ENCODE results near the gene TTC6. TPM values are rescaled to one million over a fixed set of nuclear protein-coding genes. Genes with fewer than 3 reads are reported as not detected.

TTC6 gene
- polyA plus RNA-seq (2011; rRNA removed) (not detected in 2 replicates), polyA minus RNA-seq (2011; rRNA and poly(A)+ RNA removed) (0.05 TPM in 1 of 2 replicates, not detected in the other)

- TF ChIP-seq CTCF (IDR thresholded peaks at IDR 0.05; ENCODE audit: insufficient read depth, low read depth, low read length), result no peak
- ChIA-PET CTCF (interaction anchor here (0.6 to 2.1 kb wide), 16 partner anchors 9 to 364 kb away, joined by 3 to 8 read pairs (median 3); no protein-coding TSS in a partner anchor), POLR2A (interaction anchor here (0.6 kb wide), 1 partner anchor 1612 kb away, joined by 3 read pairs; no protein-coding TSS in a partner anchor)
Measured at GRCh38 chr14:37594971-37595808, at the start of gene TTC6, which contains the start of gene FOXA1. Gene TTC6, plus strand, starts transcription at chr14:37595629. Its CDS starts 26,436 bp downstream, at chr14:37622065. Gene FOXA1, minus strand, starts transcription at chr14:37595249. Its CDS starts 277 bp downstream, at chr14:37594972.

DNA sequence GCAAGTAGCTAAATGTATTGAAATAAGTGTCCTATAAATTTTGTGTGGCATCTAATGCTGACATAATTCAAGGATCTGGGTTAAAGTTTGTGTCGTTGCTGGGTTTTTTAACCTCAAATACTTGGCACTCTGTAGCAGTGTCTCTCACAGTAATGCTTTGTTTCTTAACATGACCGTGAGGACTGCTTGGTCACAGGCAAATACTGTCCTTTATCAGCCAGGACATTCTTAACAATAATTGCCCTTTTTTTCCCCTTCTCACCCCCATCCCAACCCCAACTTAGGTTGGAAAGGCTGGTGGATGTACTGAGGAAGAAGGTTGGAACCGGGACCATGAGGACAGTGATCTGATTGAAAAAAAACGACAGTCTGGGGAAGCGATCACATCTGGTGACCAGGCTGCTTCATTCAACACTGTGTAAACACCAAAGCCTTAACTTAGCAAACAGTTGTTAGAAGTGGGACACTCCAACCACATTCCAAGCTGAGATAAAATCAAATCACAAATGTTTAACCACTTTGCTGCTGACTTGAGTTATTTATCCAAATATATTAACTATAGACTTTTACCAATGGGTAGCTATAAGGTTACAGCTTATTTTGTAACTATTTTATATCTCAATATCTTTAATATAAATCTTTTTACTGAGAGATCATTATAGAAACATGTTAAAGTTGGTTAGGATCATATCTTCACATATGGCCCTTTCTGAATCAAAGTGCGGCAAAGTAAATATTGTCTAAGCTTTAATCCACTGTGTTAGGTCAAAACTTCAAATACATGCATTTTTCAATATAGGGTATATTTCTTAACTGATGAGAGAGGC lies 48.6 kb upstream of the TTC6 start:
- no peak for TF ChIP-seq CTCF (IDR thresholded peaks at IDR 0.05; ENCODE audit: insufficient read depth, low read depth, low read length)
- peak; percentile 22 for DNase-seq (ENCODE audit: low read depth)
- no peaks in the 10 kb centered on the region for H3K36me3 ChIP-seq (ENCODE audit: control insufficient read depth, insufficient read depth, low read length)
- no peaks in the 10 kb centered on the region for H3K27me3 ChIP-seq (ENCODE audit: control insufficient read depth, insufficient read depth, low read length)
- ChIA-PET CTCF (no interaction called here), POLR2A (interaction anchor here (0.6 kb wide), 2 partner anchors 9 to 542 kb away, joined by 3 to 5 read pairs; no protein-coding TSS in a partner anchor)
- H3K4me3 ChIP-seq (ENCODE audit: low read depth, low read length), result no peak overlapping the region

More at GRCh38 chr14:37594971-37595808, at the start of gene TTC6, which contains the start of gene FOXA1:
- no peak for DNase-seq (ENCODE audit: low read depth)
- Histone ChIP-seq H3K36me3 (ENCODE audit: control insufficient read depth, insufficient read depth, low read length) (no peaks in the 10 kb centered on the region), H3K27me3 (ENCODE audit: control insufficient read depth, insufficient read depth, low read length) (peaks cover 57% of the 10 kb centered on the region), H3K4me3 (ENCODE audit: low read depth, low read length) (peak within 1 kb of the TSS; percentile 50)

DNA sequence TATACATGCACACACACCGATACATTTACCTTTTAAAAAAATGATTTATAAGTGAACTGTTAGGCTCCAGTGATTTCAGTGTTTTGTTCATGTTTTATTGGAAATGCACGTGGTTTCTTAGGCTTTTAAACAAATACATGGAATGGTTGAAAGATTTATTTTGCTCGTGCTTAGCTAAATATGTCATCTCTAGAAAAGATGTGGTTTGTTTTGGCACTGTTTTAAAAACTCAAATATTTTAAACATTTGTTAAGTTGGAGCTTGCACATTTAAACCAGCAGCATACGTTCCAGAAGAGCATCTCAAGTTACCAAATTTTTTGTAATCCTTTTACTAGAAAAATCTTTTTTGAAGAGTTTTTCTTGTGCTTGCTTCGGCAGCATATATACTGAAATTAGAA lies 44.9 kb upstream of the TTC6 start:
- Histone ChIP-seq H3K4me3 (ENCODE audit: low read depth, low read length) (no peak overlapping the region), H3K27me3 (ENCODE audit: control insufficient read depth, insufficient read depth, low read length) (no peaks in the 10 kb centered on the region), H3K36me3 (ENCODE audit: control insufficient read depth, insufficient read depth, low read length) (no peaks in the 10 kb centered on the region)
- TF ChIP-seq CTCF (IDR thresholded peaks at IDR 0.05; ENCODE audit: insufficient read depth, low read depth, low read length), result no peak
- ChIA-PET CTCF (no interaction called here), POLR2A (interaction anchor here (0.6 kb wide), 1 partner anchor 106 kb away, joined by 4 read pairs; no protein-coding TSS in a partner anchor)
- DNase-seq (ENCODE audit: low read depth), result peak; percentile 78

DNA sequence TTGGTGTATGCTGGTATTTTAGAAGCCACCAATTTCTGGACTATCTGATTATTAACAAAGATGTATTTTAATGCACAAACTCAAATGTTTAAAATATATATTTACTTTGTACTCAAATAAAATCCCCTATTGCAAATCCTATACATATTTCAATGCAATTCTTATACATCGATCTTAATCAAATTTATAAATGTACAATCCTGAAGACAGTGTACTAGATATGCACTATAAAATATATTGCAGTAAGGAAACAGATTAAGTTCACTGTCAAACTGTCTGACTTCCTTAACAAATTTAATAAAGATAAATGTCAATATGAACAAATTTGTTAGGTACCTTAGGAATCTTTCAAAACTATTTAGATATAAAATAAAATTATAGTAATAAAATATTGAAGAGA lies 44.3 kb upstream of the TTC6 start:
- no peaks in the 10 kb centered on the region for H3K27me3 ChIP-seq (ENCODE audit: control insufficient read depth, insufficient read depth, low read length)
- POLR2A ChIA-PET, result interaction anchor here (0.6 kb wide), 1 partner anchor 105 kb away, joined by 4 read pairs; no protein-coding TSS in a partner anchor
- CTCF ChIA-PET, result no interaction called here

More for the DNA sequence above, 44.3 kb upstream of the TTC6 start:
- no peak for TF ChIP-seq CTCF (IDR thresholded peaks at IDR 0.05; ENCODE audit: insufficient read depth, low read depth, low read length)
- no peak overlapping the region for H3K4me3 ChIP-seq (ENCODE audit: low read depth, low read length)
- H3K36me3 ChIP-seq (ENCODE audit: control insufficient read depth, insufficient read depth, low read length), result no peaks in the 10 kb centered on the region
- no peak for DNase-seq (ENCODE audit: low read depth)
